H1 (cell line): ENCODE results near the gene DFFB. TPM values are rescaled to one million over a fixed set of nuclear protein-coding genes. Genes with fewer than 3 reads are reported as not detected.

Experiments
- ATF2 ChIP-seq: IDR thresholded peaks from 2 replicates; pipeline ENCODE4 v1.6.1; 2012; ENCODE audit warnings: low read length, inconsistent platforms
- EGR1 ChIP-seq: IDR thresholded peaks from 2 replicates; pipeline ENCODE4 v1.6.1; 2011; ENCODE audit warnings: low read depth, low read length, borderline replicate concordance
- TCF12 ChIP-seq: IDR thresholded peaks from 2 replicates; pipeline ENCODE4 v1.6.1; 2011; ENCODE audit warnings: low read depth, mild to moderate bottlenecking, low read length
- polyA plus RNA-seq, 7 experiments: library from polyadenylated mRNA; depleted of rRNA in 3 of 7; stranded (reverse) in 5 of 7; unstranded in 2 of 7; fragments of >200 nt in 5 of 7; fragments of 200-250 nt in 2 of 7; gene quantifications; 1 replicate in 5 of 7; 2 replicates in 1 of 7; 4 replicates in 1 of 7; pipeline versions ENCODE4 v1.2.1 to v1.2.3, GENCODE V29; 2011 to 2013; ENCODE audit warnings: missing spikeins in 2 of 7, mixed read lengths in 2 of 7
- total RNA-seq: library from RNA; stranded (reverse); fragmentation: NEBNext Ultra II Directional; extraction: Animal tissue kit (Norgen Biotek cat#: 25700); gene quantifications from 2 replicates; pipeline ENCODE4 v1.2.1, GENCODE V29; 2021

DFFB gene
- total and polyA plus RNA-seq, 2 of the 8 experiments (the other 6 are each of a cell fraction or from before 2014, with no cell fraction given), result 8.6 to 11.9 TPM

- no peak for TF ChIP-seq ATF2
- no peak for TF ChIP-seq EGR1
- TF ChIP-seq TCF12, result no peak
Observed at GRCh38 chr1:3886106-3886670, 28.9 kb downstream of the DFFB start (continued).
